DOHH2 (cell line): ENCODE data around the gene ZNF883.
"Not testable (repeated sequence)": the region's sequence is repeated elsewhere in the genome, so short reads cannot be mapped to it uniquely, and the experiment has no call there.

Experiments used
- EZH2phosphoT487 ChIP-seq: fragments of 200-600 bp; sonication (generic); IDR thresholded peaks from 2 replicates; pipeline ENCODE4 v1.6.1; 2017; ENCODE audit warnings: borderline replicate concordance, mild to moderate bottlenecking, antibody characterized with exemption, low read length, moderate library complexity, mixed read lengths
- TF ChIP-seq, protein P1 (sequence below): fragments of 200-600 bp; sonication (generic); IDR thresholded peaks from one replicate; pipeline ENCODE4 v1.5.1; 2014; ENCODE audit warnings: antibody characterized with exemption, mild to moderate bottlenecking, low read depth, low read length; ENCODE audit not compliant: poor library complexity, severe bottlenecking

GRCh38 chr9:113061072-113061850 lies 49.3 kb upstream of the ZNF883 start:
- TF ChIP-seq, protein P1, sequence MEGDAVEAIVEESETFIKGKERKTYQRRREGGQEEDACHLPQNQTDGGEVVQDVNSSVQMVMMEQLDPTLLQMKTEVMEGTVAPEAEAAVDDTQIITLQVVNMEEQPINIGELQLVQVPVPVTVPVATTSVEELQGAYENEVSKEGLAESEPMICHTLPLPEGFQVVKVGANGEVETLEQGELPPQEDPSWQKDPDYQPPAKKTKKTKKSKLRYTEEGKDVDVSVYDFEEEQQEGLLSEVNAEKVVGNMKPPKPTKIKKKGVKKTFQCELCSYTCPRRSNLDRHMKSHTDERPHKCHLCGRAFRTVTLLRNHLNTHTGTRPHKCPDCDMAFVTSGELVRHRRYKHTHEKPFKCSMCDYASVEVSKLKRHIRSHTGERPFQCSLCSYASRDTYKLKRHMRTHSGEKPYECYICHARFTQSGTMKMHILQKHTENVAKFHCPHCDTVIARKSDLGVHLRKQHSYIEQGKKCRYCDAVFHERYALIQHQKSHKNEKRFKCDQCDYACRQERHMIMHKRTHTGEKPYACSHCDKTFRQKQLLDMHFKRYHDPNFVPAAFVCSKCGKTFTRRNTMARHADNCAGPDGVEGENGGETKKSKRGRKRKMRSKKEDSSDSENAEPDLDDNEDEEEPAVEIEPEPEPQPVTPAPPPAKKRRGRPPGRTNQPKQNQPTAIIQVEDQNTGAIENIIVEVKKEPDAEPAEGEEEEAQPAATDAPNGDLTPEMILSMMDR = not testable (repeated sequence)
- not testable (repeated sequence) for TF ChIP-seq EZH2phosphoT487
